Measurements from ENCODE around the gene CFAP46. TPM values are rescaled to one million over a fixed set of nuclear protein-coding genes. Genes with fewer than 3 reads are reported as not detected.

CFAP46 gene
- total RNA-seq, 6 donors from 2014 or later, result 0.60 to 28.3 (median 8.0) TPM

DNA sequence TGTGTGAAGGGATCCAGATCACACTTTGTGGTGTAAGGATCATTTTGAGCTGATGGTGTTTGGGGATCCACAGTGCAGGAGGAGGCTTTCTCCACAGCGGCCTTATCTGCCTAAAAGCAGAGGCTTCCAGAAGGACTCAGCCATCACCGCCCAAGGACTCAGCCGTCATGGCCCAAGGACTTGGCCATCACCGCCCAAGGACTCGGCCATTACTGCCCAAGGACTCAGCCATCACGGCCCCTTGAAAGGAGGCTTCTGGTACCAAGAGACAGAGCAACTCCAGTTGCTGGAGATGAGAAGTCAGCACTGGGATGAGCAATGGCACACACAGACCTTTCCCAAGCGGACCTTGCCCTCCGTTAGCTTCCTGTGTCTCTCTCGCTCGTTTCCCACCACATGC is 6.0 kb upstream of the CFAP46 start:
- no peaks in the 10 kb centered on the region for H3K9me3 ChIP-seq
- H3K27ac ChIP-seq, result no peak overlapping the region
- DNase-seq (no peak), ATAC-seq (ENCODE audit: low FRiP score in 2 of 2) (no peak)
- no peak for TF ChIP-seq POLR2A (IDR thresholded peaks at IDR 0.05)
- TF ChIP-seq, protein P1, sequence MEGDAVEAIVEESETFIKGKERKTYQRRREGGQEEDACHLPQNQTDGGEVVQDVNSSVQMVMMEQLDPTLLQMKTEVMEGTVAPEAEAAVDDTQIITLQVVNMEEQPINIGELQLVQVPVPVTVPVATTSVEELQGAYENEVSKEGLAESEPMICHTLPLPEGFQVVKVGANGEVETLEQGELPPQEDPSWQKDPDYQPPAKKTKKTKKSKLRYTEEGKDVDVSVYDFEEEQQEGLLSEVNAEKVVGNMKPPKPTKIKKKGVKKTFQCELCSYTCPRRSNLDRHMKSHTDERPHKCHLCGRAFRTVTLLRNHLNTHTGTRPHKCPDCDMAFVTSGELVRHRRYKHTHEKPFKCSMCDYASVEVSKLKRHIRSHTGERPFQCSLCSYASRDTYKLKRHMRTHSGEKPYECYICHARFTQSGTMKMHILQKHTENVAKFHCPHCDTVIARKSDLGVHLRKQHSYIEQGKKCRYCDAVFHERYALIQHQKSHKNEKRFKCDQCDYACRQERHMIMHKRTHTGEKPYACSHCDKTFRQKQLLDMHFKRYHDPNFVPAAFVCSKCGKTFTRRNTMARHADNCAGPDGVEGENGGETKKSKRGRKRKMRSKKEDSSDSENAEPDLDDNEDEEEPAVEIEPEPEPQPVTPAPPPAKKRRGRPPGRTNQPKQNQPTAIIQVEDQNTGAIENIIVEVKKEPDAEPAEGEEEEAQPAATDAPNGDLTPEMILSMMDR (IDR thresholded peaks at IDR 0.05), result no peak
- no peak for TF ChIP-seq EP300 (IDR thresholded peaks at IDR 0.05)
- TF ChIP-seq POLR2AphosphoS5 (IDR thresholded peaks at IDR 0.05), result no peak
- no peaks in the 10 kb centered on the region for H3K36me3 ChIP-seq
- no peaks in the 10 kb centered on the region for H3K4me1 ChIP-seq
- H3K27me3 ChIP-seq, result peaks cover 0 to 3% (median 0%) of the 10 kb centered on the region in 4 donors
- WGBS, 2 donors, result 89% methylated on average over 8 to 10 of the region's 10 CpGs
- no peak overlapping the region for H3K4me3 ChIP-seq

DNA sequence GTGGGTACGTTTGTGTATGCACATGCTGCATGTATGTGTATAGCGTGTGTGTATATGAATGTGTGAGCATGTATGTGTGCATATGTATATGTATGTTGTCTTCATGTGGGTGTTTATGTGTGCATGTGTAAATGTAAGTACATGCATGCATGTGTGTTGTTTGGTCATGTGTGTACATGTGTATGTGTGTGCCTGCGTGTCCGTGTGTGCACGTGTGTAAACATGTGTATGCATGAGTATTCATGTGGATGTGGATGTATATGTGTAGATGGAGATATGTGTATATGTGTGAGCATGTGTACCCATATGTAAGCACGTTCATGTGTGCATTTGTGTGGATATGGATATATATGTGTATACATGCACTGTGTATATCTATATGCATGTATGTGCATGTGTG is 5.5 kb upstream of the CFAP46 start:
- no peak for DNase-seq
- Histone ChIP-seq H3K4me1 (peaks cover under 1 to 3% (median 3%) of the 10 kb centered on the region in 4 donors), H3K27ac (no peak overlapping the region), H3K36me3 (no peaks in the 10 kb centered on the region), H3K27me3 (peaks cover 0 to 8% (median 2%) of the 10 kb centered on the region in 4 donors), H3K9me3 (no peaks in the 10 kb centered on the region), H3K4me3 (no peak overlapping the region)
- 68 to 77% methylated on average over 6 of the region's 6 CpGs for WGBS, 2 donors
- ATAC-seq (ENCODE audit: low FRiP score in 2 of 2), result no peak
- TF ChIP-seq EP300 (IDR thresholded peaks at IDR 0.05), result no peak

DNA sequence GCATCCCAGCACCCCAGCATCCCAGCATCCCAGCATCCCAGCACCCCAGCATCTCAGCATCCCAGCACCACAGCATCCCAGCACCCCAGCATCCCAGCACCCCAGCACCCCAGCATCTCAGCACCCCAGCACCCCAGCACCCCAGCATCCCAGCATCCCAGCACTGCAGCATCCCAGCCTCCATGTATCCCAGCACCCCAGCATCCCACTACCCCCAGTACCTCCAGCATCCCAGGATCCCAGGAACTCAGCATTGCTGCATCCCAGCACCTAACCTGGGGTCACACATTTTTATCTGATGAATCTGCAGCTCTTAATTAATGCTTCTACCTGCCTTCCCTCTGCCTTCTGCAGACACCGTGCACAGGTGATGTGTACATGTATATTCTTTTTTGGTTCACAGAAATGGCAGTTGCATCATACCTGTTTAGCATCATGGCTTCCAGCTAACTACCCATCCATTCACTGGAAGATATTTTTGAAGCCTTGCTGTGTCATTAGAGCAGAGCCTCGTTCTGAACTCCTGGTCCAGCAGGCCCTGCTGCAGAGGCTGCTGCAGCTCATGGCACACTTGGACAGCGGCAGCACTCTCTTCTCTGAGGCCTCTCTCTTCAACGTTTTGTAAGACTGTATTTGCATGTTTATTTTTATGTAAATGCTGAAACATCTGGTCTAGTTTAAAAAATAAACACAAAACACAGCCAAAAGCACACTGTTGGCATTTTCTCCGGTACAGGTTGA is 4.6 kb upstream of the CFAP46 start:
- 57 to 59% methylated on average over 5 of the region's 5 CpGs for WGBS, 2 donors
- Histone ChIP-seq H3K4me1 (peaks cover 6 to 12% (median 11%) of the 10 kb centered on the region in 4 donors), H3K27me3 (peaks cover 0 to 17% (median 7%) of the 10 kb centered on the region in 4 donors), H3K27ac (no peak overlapping the region), H3K36me3 (no peaks in the 10 kb centered on the region), H3K4me3 (no peak overlapping the region), H3K9me3 (no peaks in the 10 kb centered on the region)
- no peak for ATAC-seq (ENCODE audit: low FRiP score in 2 of 2)
- TF ChIP-seq POLR2AphosphoS5 (IDR thresholded peaks at IDR 0.05), result no peak
- no peak for TF ChIP-seq POLR2A (IDR thresholded peaks at IDR 0.05)
- TF ChIP-seq EP300 (IDR thresholded peaks at IDR 0.05), result no peak
- TF ChIP-seq, protein P1 (IDR thresholded peaks at IDR 0.05), result no peak
- DNase-seq, result no peak

DNA sequence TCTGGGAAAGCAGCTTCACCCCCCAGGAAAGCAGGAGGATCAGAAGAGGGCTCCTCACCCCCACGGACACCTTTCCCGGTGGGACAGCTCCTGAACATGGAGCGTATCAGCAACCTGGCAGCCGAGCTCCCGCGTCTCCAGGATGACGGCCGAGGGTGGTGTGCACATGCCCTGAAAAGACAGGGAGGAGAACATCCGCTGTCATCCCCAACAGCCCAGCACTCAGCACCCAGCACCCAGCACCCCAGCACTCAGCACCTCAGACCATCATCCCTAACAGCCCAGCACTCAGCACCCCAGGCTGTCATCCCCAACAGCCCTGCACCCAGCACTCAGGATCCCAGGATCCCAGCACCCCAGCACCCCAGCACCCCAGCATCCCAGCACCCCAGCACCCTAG is 3.9 kb upstream of the CFAP46 start:
- Histone ChIP-seq H3K27me3 (peaks cover 0 to 18% (median 8%) of the 10 kb centered on the region in 4 donors), H3K4me3 (no peak overlapping the region), H3K9me3 (no peaks in the 10 kb centered on the region), H3K4me1 (peaks cover 6 to 18% (median 13%) of the 10 kb centered on the region in 4 donors), H3K36me3 (no peaks in the 10 kb centered on the region), H3K27ac (no peak overlapping the region)
- 79% methylated on average over 9 of the region's 9 CpGs; no CpG with 5 or more reads in 1 of the 2 donors for WGBS, 2 donors
- DNase-seq (peak; percentile 8 to 45), ATAC-seq (ENCODE audit: low FRiP score in 2 of 2) (no peak)
- no peak for TF ChIP-seq POLR2A (IDR thresholded peaks at IDR 0.05)

DNA sequence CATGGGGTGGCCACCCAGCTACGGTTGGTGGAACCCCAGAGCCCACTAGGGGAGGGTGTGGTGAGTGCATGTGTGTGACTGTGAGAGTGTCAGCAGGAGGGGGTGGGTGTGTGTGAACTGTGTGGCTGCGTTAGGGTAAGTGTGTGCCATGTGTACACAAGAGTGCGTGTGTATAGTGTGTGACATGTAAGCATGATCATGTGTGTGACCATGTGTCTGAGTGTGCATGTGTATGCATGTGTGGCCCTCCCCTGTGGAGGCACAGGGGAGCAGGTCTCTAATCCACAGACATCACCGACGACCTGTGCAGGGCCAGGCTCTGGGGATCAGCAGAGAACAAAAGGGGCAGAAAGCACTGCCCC is 3.5 kb upstream of the CFAP46 start:
- Histone ChIP-seq H3K4me3 (no peak overlapping the region), H3K4me1 (peaks cover 6 to 18% (median 13%) of the 10 kb centered on the region in 4 donors), H3K27me3 (peaks cover 0 to 18% (median 9%) of the 10 kb centered on the region in 4 donors), H3K36me3 (no peaks in the 10 kb centered on the region), H3K9me3 (no peaks in the 10 kb centered on the region), H3K27ac (no peak overlapping the region)
- WGBS, 2 donors, result 68 to 84% methylated on average over 5 of the region's 5 CpGs
- no peak for TF ChIP-seq POLR2AphosphoS5 (IDR thresholded peaks at IDR 0.05)
- TF ChIP-seq, protein P1 (IDR thresholded peaks at IDR 0.05), result no peak
- TF ChIP-seq POLR2A (IDR thresholded peaks at IDR 0.05), result no peak
- no peak for TF ChIP-seq EP300 (IDR thresholded peaks at IDR 0.05)
- DNase-seq (peak in 1 of 2 donors; percentile 15), ATAC-seq (ENCODE audit: low FRiP score in 2 of 2) (no peak)

All from upper lobe of left lung (tissue), 6 donors.